ENCODE data around the gene GBF1. TPM values are rescaled to one million over a fixed set of nuclear protein-coding genes. Genes with fewer than 3 reads are reported as not detected.

GBF1 gene
- total and polyA plus RNA-seq, 12 donors = 20.7 to 60.5 (median 49.3) TPM

DNA sequence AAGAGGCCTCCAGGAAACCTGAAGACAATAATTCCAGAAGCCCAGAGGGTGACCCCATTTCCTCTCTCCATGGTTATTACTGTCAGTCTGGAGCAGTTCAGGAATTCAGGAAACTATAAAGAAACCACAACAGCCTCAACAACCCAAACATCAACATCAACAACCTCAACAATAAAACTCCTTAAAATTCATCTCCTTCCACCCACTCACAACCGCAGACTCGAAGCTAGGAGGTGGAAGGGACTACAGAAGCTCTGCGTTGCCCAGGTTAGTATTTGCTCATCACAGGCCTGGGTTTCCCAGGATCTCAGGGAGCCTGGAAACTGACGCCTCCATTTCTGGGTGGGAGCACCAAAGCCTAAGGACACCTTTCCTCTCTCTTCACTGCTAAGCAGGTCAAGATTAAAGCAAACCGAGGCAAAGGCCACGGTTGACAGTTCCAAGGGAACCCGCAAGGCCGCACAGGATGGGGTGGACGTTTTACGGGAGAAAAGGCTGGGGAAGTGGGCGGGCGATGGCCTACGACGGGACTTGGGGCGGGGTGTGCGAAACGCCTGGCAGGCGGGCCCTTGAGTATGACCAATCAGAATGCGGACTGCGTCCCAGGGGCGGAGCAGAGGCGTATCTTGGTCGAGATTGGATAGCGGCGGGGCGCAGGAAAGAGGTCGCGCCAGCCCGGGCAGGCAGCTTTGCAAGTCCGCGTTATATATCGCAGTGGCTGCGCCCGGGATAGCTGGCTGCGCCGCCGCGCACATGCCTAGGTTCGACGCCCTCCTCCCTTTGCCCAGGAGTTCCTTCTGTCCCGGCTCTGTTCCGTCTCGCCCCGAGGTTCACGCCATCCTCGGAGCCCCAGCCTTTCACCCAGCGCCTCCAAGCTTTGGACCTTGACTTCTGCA lies 19.4 kb upstream of the GBF1 start, which contains the start of gene ELOVL3:
Gene ELOVL3, plus strand, starts transcription at position 654 of the 896 bp plus-strand sequence. CDS start 250 bp downstream, outside the sequence.
- Histone ChIP-seq H3K4me3 (peak within 1 kb of the TSS in 7 of 10 donors; percentile 18 to 49 (median 45)), H3K9me3 (no peaks in the 10 kb centered on the region), H3K27ac (peak within 1 kb of the TSS; percentile 19 to 89 (median 74)), H3K4me1 (peaks cover 6 to 44% (median 23%) of the 10 kb centered on the region in 9 donors), H3K27me3 (peaks cover 0 to 27% (median 10%) of the 10 kb centered on the region in 7 donors), H3K36me3 (no peaks in the 10 kb centered on the region)
- TF ChIP-seq, protein P1, sequence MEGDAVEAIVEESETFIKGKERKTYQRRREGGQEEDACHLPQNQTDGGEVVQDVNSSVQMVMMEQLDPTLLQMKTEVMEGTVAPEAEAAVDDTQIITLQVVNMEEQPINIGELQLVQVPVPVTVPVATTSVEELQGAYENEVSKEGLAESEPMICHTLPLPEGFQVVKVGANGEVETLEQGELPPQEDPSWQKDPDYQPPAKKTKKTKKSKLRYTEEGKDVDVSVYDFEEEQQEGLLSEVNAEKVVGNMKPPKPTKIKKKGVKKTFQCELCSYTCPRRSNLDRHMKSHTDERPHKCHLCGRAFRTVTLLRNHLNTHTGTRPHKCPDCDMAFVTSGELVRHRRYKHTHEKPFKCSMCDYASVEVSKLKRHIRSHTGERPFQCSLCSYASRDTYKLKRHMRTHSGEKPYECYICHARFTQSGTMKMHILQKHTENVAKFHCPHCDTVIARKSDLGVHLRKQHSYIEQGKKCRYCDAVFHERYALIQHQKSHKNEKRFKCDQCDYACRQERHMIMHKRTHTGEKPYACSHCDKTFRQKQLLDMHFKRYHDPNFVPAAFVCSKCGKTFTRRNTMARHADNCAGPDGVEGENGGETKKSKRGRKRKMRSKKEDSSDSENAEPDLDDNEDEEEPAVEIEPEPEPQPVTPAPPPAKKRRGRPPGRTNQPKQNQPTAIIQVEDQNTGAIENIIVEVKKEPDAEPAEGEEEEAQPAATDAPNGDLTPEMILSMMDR (IDR thresholded peaks at IDR 0.05) = peak in 3 of 9 donors; percentile 1 to 10 (median 5)
- ATAC-seq = peak; percentile 93 to 98 (median 98)
- intact Hi-C loops (cut with DNase I) = loop anchor here in 8 of 10 donors (5.0 to 10.0 kb wide), 4 partner anchors 59 to 349 kb away; partner anchors contain the start of gene NFKB2 (in 4 of the 8)
- DNase-seq = peak; percentile 93 to 96
- WGBS, 2 donors = 5 to 6% methylated on average over 46 to 47 of the region's 47 CpGs

DNA sequence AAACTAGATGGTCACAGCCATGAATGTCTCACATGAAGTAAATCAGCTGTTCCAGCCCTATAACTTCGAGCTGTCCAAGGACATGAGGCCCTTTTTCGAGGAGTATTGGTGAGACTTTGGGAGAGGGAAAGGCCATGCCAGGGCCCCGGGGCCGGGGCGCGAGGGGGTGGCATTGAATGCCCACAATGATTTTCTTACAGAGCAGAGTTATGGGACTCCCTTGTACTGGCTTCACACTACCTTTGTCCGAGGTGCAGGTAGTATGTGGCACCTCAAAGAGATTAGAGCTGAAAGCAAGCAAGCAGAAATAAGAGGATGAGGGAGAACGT lies 18.8 kb upstream of the GBF1 start:
- Histone ChIP-seq H3K4me3 (peak overlapping the region in 7 of 10 donors; percentile 18 to 49 (median 45)), H3K36me3 (no peaks in the 10 kb centered on the region), H3K27ac (peak overlapping the region in 3 of 10 donors; percentile 75 to 89 (median 81)), H3K27me3 (peaks cover 0 to 33% (median 16%) of the 10 kb centered on the region in 7 donors), H3K4me1 (peaks cover 9 to 51% (median 30%) of the 10 kb centered on the region in 9 donors), H3K9me3 (no peaks in the 10 kb centered on the region)
- intact Hi-C loops (cut with DNase I) = loop anchor here in 8 of 10 donors (5.0 to 10.0 kb wide), 4 partner anchors 59 to 348 kb away; partner anchors contain the start of gene NFKB2 (in 4 of the 8)
- WGBS, 2 donors = 59 to 64% methylated on average over 8 of the region's 8 CpGs
- TF ChIP-seq, protein P1 (IDR thresholded peaks at IDR 0.05) = no peak
- no peak for ATAC-seq
- no peak for DNase-seq

DNA sequence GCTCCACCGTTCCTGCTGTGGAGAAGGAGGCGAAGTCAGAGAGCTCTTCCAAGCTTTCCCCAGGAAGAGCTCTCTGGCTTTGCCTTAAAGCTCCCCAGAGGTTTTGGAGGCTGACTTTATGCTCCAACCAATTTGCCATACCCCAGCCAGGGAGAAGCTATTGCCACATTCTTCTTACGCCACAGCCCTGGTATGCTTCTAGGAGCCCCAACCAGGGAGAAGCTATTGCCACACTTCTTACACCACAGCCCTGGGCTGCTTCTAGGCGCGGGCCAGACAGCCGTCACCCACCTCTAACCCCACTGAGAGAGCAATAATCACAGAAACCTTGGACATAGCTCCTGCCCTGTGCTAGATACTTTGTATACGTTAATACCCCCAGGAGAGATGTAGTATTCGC lies 18.3 kb upstream of the GBF1 start:
- DNase-seq (no peak), ATAC-seq (no peak)
- intact Hi-C loops (cut with DNase I) = loop anchor here in 8 of 10 donors (5.0 to 10.0 kb wide), 4 partner anchors 60 to 348 kb away; partner anchors contain the start of gene NFKB2 (in 4 of the 8)
- Histone ChIP-seq H3K9me3 (no peaks in the 10 kb centered on the region), H3K4me3 (no peak overlapping the region), H3K36me3 (no peaks in the 10 kb centered on the region), H3K4me1 (peaks cover 10 to 56% (median 32%) of the 10 kb centered on the region in 9 donors), H3K27ac (no peak overlapping the region), H3K27me3 (peaks cover 0 to 39% (median 22%) of the 10 kb centered on the region in 7 donors)
- 69 to 75% methylated on average over 8 of the region's 8 CpGs for whole genome bisulfite sequencing, 2 donors
- TF ChIP-seq, protein P1 (IDR thresholded peaks at IDR 0.05) = no peak

DNA sequence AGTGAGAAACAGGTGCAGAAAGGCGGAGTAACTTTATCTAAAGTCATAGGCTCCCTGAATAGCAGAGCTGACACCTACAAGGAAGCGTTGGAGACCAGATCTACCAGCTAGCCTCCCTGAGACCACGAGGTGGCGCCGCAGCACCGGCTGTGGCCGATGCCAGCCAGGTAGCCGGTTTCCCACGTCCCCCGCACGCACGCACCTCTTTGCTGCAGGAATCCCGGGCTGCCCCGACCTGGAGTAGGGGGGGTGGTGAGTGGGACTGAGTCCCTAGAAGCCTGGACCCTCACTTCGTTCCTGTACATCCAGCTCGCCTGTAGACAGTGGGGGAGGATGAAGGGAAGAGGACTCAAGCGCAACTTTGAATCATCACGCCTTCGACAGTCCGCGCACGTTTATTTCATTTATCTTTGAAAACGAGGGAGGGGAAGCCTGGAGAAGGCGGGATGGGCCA lies 15.5 kb upstream of the GBF1 start:
- Histone ChIP-seq H3K36me3 (no peaks in the 10 kb centered on the region), H3K4me1 (peaks cover 10 to 57% (median 32%) of the 10 kb centered on the region in 9 donors), H3K27me3 (peaks cover 0 to 60% (median 36%) of the 10 kb centered on the region in 7 donors), H3K27ac (no peak overlapping the region), H3K9me3 (no peaks in the 10 kb centered on the region), H3K4me3 (peak overlapping the region; percentile 13 to 57 (median 42))
- TF ChIP-seq, protein P1 (IDR thresholded peaks at IDR 0.05) = peak; percentile 89 to 98 (median 95)
- intact Hi-C loops (cut with DNase I) = loop anchor here (1.0 to 10.0 kb wide), 12 partner anchors 63 to 345 kb away; partner anchors contain the start of gene NFKB2 (in 4 of the 10)
- WGBS, 2 donors = 1% methylated on average over 24 of the region's 24 CpGs
- ATAC-seq (peak; percentile 56 to 73 (median 68)), DNase-seq (peak; percentile 78 to 85)
